Middle frontal gyrus (tissue), 1 donor: ENCODE data around the gene PTPN4.
A peak's percentile ranks its signal among the peaks of the same experiment; 100 is the strongest.

Experiments
- DNase-seq: peaks from one replicate; pipeline ENCODE4 v3.0.0-alpha.2; 2015; ENCODE audit warnings: low spot score; ENCODE audit errors: extremely low spot score

Gene PTPN4

DNA sequence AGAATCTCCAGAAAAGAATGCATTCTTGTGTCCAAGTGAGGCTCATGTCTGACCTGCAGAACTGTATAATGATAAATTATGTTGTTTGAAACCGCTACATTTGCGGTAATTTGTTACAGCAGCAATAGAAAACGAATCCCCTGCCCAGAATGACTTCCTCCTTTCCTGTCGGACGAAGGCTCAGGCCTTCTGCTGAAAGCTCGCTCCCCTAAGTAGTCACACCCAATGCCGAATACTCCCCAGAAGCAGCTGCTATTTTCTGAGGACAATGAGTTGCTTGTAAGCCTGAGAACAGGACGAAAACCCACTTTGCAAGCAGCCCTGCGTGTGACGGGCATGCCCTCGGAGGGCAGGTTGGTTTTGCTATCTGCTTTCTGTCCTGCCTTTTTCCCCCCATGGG, 27.7 kb upstream of the PTPN4 start:
- no peak for DNase-seq

DNA sequence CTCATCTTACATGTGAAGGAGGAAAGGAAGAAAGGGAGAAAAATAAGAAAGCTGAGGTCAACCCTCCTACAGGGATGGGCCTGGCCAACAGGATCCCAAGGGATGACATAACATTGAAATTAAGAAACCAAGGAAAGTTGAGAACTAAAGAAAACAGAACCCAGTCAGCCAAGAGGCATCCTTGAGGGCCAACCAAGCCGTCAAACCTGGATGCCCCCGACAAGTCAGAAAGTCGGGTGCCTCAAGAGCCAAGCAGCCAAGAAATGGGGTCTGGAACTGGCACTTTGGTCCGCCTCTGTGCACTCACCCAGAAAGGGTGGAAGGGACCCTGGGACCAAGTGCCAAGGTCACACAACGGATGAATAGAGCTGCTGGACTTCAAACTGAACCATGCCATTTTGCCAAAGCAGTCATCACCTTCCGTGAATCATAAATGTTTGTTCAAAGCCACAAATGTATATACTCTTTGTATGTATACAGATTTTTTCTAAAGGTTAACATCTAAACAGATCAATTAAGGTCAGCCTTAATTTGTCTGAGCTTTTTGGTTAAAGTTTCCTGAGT, 27.0 kb upstream of the PTPN4 start:
- no peak for DNase-seq

DNA sequence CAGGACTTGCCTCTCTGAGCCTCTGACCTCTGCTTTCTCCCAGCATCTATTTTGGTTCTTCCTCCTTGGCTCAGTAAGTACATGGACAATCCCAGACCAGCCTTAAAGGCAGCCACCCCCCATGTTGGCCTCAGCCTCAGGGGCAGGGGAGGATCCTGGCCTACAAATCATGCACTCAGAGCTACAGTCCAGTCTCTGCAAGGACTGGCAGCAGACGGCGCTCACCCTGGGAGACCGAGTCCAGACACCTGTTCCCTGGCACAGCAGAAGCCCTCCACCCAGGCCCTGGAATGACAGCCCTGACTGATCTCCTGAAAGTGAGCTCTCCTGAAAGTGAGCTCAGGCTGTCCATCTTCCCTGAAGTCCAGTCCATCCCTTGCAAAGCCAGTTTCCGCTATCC, 25.7 kb upstream of the PTPN4 start:
- DNase-seq = no peak

DNA sequence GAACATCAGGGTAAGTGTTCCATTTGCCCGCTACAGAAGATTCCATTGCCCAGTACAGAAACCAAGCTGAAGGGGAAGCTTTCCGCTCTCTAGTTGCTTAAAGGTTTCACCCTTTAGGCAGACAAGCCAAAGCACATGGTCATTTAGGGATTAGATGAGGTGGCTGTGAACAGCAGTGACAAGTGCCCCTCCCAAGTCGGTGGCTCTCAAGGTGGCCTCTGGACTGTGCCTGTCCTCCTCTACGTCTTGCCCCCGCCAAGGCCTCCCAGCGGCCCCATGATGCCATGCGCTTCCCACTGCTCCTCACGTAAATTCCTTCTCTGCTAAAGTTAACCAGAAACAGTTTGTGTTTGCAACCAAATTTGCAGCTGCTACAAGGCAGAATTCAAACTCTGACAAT, 24.2 kb upstream of the PTPN4 start:
- DNase-seq = no peak

DNA sequence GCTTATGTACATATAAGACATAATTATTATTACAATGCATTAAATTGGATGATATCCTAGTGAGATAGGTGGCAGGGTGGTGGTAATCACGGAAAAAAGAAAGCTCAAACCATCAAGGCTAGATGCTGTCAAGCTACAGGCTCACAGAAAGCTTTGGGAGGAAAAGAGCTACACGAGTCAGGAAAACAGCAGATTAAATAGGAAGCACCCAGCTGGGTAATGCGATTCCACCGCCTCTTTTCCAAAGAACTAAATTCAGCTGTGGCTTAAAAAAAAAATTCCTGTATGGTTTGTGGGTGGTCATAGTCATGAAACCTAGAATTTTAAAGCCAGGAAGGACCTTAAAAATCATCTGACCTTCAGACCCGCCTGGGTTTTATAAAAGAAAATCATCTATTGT, 23.7 kb upstream of the PTPN4 start:
- no peak for DNase-seq

DNA sequence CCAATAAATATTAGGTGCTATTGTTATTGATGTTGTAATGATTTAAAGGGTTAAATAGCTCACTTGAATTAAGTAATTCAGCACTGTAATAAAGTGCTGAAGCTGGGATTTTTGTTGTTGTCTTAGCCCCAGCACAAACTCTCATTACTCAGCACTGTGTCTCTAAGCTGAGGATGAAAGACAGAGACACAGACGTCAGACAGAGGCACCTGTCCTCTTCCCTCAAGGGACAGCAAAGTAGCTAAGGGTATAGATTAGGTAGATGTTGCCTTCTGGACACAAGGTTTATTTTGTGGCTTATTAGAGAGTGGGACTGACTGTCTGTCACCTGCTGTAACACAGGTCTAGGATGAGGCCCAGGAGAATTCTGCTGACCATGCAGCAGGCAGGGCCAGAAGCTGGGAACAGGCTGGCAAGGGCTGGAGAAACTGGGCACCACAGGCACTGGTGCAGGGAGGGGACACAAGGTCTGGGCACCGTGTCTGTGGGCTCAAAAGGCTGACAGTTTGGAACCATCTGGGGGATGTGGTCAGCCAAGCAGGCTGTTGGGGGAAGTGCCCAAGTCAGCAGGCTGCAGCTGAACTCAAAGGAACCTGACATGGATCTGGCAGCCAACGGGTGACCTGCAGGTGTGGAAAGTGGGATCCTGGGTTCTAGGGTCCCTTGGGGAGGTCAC, 20.0 kb upstream of the PTPN4 start:
- DNase-seq = no peak

DNA sequence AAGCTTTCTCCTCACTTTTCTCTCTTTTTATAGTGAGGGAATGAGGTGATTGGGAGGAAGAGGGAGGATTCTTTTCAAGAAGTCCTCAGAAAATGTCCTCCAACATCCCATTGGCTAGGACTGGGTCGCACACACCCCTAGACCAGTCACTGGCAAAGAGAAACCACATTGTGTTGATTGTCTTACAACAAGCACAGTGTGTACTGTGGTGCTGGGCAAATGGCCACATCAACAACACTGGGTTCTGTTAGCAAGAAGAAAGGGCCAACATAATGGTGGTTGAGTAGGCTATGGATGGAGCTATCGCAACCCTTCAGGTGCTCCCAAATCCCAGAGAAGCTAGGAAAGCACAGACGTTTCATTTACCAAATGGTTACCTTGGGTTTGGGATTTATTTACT, 18.7 kb upstream of the PTPN4 start:
- no peak for DNase-seq

DNA sequence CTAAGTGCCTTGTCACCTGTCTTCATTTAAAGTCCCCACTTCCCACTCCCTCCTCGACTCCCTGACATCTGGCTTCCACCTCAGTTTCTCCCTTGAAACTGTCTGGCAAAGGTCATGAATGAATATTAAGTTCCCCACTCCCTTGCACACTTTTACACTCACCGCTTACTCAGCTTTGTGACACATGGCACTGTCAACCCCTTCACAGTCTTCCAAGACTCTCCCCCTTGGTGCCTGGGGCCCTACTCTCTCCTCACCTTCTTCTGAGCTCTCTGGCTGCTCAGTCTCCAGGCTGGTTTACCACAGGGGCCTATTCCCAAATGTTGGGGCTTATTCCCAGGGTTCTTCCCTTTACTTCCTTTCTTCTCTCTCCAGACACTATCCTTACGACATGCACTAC, 17.9 kb upstream of the PTPN4 start:
- DNase-seq = no peak

DNA sequence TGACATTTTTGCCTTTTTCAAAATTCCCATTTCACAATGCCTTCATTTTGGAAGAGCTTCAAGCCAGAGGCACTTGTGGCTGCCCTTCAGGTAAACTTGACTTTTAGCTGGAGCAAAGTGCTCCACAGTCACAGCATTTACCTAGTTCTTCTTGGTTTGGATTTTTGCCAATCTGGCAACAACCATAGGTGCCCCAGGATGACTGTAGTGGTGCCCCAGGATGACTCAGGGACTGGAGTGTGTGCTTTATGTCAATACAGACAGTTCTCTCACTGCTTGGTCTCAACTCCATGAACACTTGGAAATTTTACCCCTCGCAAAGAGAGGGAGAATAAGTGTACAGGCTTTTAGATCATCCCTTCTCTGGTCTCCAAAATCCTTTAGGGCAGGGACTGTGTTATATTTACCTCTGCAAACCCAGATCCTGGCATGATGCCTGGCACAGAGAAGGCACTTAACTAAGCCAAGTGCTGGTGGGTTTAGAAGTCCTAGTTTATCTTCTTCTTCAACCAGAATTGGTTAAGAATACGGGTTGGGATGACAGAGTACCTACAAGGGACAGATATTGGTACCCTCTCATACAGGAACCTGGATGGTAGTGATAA, 15.3 kb upstream of the PTPN4 start:
- no peak for DNase-seq

DNA sequence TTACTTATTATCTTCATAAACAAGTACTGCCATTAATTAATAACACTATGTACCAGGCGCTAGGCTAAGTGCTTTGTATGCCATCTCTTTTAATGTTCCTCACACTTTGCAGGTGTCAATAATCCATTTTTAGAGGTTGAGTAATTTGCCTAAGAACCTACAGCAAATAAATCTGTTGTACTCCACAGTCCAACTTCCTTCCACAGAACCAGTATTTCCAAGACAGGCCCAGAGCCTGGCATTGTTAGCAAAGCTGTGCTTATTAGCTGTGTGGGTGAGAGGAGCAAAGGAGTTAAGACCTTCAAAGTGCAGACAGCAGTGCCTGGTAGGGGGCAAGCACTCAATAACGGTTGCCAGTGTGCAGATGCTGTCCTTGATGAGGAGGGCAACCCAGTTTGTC, 14.2 kb upstream of the PTPN4 start:
- DNase-seq = no peak

DNA sequence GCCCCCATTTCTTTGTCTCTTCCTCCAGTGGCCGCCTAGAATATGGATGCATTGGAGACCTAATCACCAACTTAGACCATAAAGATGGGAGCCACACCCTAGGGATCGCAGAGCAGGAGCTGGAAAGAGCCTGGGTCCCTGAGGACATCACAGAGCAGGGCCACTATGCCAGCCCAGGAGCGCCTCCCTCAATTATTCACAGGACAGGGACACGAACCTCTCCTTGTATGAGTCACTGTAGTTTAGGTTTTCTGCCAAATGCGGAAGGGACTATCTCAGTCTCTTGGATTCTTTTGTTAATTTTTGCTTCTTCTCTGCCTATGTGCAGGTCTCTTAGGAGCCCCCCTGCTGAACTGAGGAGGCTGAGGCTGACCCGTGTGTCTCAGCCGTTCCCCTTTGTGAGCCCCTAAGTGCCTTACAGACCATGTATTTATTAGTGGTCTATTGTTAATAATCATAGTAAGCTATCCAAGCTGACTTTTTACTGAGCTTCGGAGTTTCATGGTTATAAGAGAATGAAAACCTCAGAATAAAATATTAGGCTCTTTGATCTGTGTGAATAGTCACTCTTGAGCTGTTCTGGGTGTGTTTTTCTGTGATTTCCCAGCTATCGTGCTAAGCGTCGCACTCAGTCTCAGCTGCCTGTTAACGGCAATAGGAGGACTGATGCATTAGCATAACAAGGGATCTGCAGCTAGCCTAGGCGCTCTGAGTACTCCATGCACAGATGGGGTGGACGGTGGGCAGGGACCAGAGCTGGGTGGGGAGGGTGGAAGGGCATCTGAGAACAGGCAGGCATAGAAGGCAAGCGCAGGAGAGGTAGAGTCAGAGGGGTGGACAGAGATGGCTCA, 12.7 kb upstream of the PTPN4 start:
- DNase-seq = no peak

DNA sequence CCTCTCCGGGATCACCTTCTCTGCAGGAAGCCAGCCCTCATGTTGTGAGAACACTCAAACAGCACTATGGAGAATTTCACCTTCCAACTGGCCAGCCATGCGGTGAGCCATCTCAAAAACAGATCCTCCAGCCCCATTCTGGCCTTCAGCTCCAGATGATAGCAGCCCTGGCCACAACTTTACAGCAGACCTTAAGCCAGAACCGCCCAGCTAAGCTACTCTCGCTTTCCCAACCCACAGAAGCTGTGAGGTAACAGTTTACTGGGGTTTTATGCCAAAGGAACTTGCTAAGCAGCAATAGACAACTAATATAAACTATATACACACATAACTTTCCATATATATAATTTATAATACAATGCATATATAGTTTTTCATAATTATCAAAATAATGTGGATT, 11.6 kb upstream of the PTPN4 start:
- DNase-seq = no peak

DNA sequence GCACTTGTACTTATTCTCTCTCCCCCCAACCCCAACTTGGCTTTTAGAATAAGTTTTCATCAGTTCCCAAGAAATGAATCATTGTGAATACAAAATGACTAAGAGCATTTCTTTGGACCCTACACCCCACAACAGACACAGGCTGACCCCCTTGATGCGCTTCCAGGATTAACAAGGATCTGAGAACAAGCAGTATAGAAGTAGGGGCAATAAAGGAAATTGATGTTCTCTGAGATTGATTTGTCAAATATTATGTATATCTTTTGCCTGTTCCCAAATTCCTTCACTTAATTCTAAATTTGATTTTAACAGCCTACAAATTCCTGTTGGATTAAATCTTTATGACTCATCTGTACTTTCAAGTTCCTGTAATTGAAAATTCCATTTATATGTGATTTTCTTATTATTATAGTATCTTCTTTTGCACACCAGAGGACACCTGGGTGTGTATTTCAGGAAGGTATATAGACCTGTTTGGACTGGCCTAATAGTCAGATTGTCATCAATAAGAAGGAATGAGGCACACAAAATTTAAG, 10.2 kb upstream of the PTPN4 start:
- DNase-seq = no peak

DNA sequence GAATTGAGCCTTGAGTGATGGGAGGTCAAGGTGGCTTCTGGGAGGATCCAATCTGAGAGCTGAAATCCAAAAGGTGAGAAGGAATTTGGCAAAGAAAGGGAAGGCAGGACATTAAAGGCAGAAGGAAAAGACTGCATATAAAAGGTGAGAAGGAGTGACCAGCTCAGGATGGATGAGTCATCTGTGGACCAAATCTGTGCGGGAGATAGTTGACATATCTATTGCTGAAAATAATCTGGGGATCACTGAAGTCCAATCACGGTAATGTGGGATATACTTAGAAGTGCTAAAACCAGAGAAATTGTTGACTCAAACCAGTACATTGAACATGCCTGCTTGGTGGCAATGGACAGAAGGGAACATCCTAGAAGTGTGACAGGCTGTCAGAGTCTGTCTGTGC, 8.0 kb upstream of the PTPN4 start:
- DNase-seq = no peak

DNA sequence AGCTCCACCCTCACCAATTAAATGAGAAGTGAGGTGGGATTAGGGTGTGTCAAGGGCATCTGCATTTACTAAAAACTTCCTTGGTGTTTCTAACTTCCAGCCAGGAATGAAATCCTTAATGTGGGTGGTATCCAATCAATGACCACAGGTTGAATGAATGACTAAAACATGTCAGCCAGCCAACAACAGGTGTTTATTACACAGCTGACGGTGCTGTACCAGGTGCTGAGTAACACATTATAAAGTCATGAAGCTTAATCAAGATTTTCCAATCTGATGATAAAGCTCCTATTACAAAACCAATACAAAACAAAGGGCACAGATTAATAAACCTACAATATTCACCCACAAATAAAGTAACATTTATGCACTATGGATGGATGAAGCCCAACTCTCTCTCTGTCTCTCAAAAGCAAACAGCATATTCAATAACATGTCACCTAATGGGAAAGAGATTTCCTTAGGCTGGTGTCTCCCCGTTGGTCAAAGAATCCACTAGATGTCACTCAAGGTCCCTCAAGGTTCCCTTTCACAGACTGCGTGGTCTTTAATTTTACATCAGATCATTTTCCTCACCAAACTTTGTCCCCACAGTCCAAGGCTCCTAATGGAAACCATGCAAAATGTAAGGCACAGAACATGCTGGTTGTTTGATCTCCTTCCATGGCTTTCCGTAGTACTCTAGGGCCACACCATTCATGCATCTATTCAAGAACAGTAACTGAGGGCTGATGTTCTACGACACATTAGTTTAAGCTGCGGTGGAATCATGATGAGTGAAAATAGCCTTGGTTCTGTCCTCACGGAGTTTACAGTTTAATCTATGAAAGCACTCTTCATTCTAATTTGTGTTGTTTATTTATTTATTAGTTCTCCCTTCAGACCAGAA, 6.4 kb upstream of the PTPN4 start:
- peak; percentile 16 for DNase-seq

DNA sequence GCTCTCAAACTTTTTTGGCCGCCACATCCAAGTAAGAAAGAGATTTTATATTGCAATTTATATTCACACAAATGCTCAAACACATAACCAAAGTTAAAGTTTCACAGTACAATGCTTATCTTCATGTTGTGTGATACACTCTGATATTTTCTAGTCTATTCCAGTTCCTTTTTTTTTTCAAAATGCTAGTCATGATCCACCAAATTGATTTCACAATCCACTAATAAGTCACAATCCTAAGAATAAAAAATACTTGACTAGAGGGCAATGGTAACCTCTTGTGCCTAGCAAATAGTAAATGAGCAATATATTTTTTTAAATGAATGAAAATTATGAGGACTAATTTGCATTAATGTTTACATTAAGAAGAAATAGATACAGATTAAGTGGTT, 5.8 kb upstream of the PTPN4 start:
- DNase-seq = no peak

DNA sequence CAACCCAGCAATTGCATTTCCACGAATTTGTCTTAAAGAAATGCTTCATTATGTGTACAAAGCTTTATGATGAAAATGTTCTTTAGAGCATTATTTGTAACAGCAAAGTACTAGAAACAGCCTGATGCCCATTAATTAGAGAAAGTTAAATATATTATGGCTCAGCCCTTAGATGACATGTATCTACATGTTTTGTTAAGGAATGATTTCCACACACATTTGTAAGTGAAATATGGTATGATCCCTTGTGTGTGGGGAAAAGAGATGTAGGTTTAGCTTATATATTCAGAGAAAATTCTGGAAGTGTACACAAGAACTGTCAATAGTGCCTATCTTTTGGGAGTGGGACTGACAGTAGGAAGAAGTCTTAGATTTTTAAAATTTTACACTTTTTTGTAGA, 3.8 kb upstream of the PTPN4 start:
- DNase-seq = no peak

DNA sequence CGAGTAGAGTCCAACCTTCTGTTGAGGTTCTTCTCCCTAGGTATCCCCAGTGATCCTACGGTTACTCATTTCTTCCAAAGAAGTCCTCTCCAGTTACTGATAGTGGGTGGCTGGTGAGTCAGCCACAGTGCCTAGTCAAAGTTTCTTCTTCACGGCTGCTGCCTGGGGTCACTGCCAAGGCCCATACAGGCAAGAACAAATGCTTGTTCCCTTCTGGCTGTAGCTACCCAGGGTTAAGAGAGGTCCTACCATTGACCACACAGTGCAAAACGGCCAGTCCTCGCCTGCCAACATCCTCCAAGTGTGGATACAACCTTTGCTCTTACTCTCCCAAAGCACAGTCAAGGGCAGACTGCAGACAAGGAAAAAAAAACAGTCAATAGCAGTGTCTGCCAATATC, 2.9 kb upstream of the PTPN4 start:
- no peak for DNase-seq

DNA sequence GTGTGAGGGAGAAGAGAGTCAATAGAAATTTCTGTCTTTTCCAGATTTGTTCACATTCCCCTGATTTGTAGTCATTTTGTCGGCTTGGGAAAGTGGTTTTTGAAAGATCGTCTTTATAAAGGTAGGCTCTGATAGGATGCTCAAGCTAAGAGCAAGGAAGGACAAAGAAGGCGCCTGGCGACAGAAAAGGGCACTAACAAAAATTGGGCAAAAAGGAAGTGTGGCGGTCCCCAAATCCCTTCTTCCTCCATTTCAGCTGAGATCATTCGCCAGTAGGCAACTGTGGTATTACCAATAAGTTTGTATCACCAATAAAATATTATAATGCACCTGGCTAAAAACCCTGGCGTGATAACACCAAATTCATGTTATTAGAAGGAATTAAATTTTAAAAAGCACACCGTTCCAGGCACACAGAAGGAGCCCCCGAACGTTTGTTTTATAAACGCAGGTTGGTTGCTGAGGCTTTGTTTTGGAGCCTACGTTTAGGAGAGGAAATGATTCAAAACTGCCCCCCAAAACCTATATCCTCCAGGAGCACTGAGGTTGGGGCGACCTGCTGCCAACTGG, 756 bp upstream of the PTPN4 start:
- DNase-seq = no peak

DNA sequence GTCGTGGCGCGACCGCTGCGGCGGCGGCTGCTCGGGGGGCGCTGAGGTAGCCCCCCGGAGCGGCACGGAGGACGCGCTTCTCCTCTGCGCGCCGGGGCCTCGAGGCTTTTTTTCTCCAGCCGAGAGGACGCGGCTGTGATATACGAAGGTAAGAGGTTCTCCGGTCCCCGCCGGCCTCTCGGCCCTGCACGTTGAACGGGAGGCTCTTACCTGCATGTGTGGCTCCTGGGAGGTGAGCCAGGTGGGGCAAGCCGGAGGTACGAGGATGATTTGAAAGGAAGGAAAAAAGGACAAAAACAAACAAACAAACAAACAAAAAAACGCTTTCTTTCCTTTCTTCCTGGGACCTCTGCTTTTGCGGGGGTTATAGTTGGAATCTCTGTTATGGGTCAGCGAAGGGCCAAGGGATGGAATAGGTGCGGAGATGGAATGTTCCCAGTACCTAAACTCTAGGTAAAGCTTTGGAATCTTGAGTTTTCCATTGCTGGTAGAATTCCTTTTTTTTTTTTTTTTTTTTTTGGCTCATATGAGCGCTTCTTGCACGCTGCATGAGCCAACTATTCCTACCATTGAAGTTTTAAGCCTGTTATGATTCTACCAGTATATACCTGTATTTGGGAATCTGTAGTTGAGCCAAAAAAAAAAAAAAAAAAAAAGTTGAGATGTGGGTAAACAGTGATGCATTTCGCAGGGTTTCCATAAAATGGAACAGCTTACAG, 674 bp downstream of the PTPN4 start:
- no peak for DNase-seq
